ENCODE data around the gene CXCL12.

The CXCL12 gene

DNA sequence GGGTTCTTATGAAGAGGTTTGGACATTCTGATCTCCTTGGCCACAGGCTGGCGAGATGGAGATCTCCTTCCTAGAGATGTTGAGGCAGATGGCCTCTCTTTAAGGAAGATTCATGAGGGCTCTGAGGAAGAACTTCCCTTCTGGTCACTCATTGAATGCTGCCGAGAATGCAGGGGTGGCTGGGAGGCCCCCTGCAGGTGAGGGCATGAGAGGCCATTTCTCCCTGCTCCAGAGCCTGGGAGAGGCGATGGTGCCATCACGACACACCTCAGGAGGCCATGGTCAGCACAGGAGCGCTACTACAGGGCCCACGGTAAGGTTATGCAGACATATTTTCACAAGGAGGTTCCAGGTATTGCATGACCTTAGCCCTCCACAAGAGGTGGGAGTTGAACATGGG, 40.2 kb downstream of the CXCL12 start:
- no peak overlapping the region for H3K4me2 ChIP-seq (ENCODE audit: low read length)
- no peak overlapping the region for H3K9ac ChIP-seq (ENCODE audit: low read length)
- no peaks in the 10 kb centered on the region for H3K36me3 ChIP-seq (replicated peaks; ENCODE audit: low read depth, low read length)
- H2AFZ ChIP-seq (ENCODE audit: low read depth, low read length) = no peak overlapping the region
- no peak overlapping the region for H3K4me3 ChIP-seq (ENCODE audit: low read length)
- no peaks in the 10 kb centered on the region for H3K27me3 ChIP-seq (ENCODE audit: low read depth, low read length)
- peaks cover 4% of the 10 kb centered on the region; the same call in 1 of the 2 replicates for H3K4me1 ChIP-seq (ENCODE audit: low read length)
- H3K9me3 ChIP-seq (ENCODE audit: insufficient read depth, low read length) = no peaks in the 10 kb centered on the region
- H3K79me2 ChIP-seq (ENCODE audit: low read length) = no peaks in the 10 kb centered on the region
- no peak for TF ChIP-seq EZH2phosphoT487 (IDR thresholded peaks at IDR 0.05; ENCODE audit: low read depth)
- TF ChIP-seq, protein P1, sequence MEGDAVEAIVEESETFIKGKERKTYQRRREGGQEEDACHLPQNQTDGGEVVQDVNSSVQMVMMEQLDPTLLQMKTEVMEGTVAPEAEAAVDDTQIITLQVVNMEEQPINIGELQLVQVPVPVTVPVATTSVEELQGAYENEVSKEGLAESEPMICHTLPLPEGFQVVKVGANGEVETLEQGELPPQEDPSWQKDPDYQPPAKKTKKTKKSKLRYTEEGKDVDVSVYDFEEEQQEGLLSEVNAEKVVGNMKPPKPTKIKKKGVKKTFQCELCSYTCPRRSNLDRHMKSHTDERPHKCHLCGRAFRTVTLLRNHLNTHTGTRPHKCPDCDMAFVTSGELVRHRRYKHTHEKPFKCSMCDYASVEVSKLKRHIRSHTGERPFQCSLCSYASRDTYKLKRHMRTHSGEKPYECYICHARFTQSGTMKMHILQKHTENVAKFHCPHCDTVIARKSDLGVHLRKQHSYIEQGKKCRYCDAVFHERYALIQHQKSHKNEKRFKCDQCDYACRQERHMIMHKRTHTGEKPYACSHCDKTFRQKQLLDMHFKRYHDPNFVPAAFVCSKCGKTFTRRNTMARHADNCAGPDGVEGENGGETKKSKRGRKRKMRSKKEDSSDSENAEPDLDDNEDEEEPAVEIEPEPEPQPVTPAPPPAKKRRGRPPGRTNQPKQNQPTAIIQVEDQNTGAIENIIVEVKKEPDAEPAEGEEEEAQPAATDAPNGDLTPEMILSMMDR (IDR thresholded peaks at IDR 0.05; ENCODE audit: low read depth, low read length) = no peak
- H3K27ac ChIP-seq (ENCODE audit: low read length) = no peak overlapping the region
- H4K20me1 ChIP-seq (ENCODE audit: insufficient read depth, low read length) = no peaks in the 10 kb centered on the region

DNA sequence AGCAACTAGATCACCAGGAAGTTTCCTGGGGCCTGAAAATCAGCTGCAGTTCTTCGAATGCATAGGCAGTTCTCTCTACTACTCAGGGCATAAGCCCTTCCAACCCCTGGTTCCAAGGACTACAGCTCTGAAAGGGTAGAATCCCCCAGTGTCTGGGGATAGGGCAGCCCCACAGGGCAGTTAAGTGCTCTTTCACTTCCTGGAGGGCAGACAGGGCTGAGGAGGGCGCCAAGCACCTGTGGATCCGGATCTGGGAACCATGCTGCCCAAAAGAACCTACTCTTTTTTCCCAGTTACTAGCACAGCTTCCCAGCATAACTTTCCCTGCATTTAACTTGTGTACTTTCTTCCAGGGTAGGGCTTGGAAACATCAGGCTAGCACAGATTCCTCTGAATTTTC, 41.1 kb downstream of the CXCL12 start:
- no peaks in the 10 kb centered on the region for H3K27me3 ChIP-seq (ENCODE audit: low read depth, low read length)
- no peaks in the 10 kb centered on the region for H3K36me3 ChIP-seq (replicated peaks; ENCODE audit: low read depth, low read length)
- H4K20me1 ChIP-seq (ENCODE audit: insufficient read depth, low read length) = no peaks in the 10 kb centered on the region
- H3K79me2 ChIP-seq (ENCODE audit: low read length) = no peaks in the 10 kb centered on the region
- no peak overlapping the region for H3K27ac ChIP-seq (ENCODE audit: low read length)
- H3K4me3 ChIP-seq (ENCODE audit: low read length) = no peak overlapping the region
- TF ChIP-seq, protein P1 (IDR thresholded peaks at IDR 0.05; ENCODE audit: low read depth, low read length) = peak; percentile 11; the same call in 1 of the 2 replicates
- no peak for TF ChIP-seq EZH2phosphoT487 (IDR thresholded peaks at IDR 0.05; ENCODE audit: low read depth)
- no peaks in the 10 kb centered on the region for H3K9me3 ChIP-seq (ENCODE audit: insufficient read depth, low read length)
- no peak overlapping the region for H3K4me2 ChIP-seq (ENCODE audit: low read length)
- no peak overlapping the region for H3K9ac ChIP-seq (ENCODE audit: low read length)
- H2AFZ ChIP-seq (ENCODE audit: low read depth, low read length) = no peak overlapping the region
- H3K4me1 ChIP-seq (ENCODE audit: low read length) = peaks cover 4% of the 10 kb centered on the region; the same call in 1 of the 2 replicates

DNA sequence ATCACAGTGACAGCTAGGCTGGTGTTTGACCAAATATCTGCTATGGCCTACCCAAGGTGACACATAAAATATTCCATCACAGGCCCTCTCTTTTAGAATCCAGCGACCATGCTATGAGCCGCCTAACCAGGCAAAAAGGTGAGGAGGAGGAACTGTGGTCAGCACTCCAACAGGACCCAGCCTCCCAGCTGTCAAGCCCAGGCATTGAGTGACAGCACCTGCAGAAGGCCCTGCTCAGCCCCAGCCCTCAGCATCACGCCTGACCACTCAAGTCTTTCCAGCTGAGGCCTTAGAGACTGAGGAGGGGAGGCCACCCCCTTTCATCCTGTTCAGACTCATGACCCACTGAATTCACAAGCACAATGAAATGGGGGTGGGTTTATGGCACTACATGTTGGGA, 43.0 kb downstream of the CXCL12 start:
- H3K27ac ChIP-seq (ENCODE audit: low read length) = no peak overlapping the region
- H2AFZ ChIP-seq (ENCODE audit: low read depth, low read length) = no peak overlapping the region
- no peaks in the 10 kb centered on the region for H3K9me3 ChIP-seq (ENCODE audit: insufficient read depth, low read length)
- no peaks in the 10 kb centered on the region for H3K36me3 ChIP-seq (replicated peaks; ENCODE audit: low read depth, low read length)
- H3K9ac ChIP-seq (ENCODE audit: low read length) = no peak overlapping the region
- no peak for TF ChIP-seq EZH2phosphoT487 (IDR thresholded peaks at IDR 0.05; ENCODE audit: low read depth)
- TF ChIP-seq, protein P1 (IDR thresholded peaks at IDR 0.05; ENCODE audit: low read depth, low read length) = no peak
- H3K79me2 ChIP-seq (ENCODE audit: low read length) = no peaks in the 10 kb centered on the region
- H3K27me3 ChIP-seq (ENCODE audit: low read depth, low read length) = no peaks in the 10 kb centered on the region
- H3K4me3 ChIP-seq (ENCODE audit: low read length) = no peak overlapping the region
- H4K20me1 ChIP-seq (ENCODE audit: insufficient read depth, low read length) = no peaks in the 10 kb centered on the region
- H3K4me2 ChIP-seq (ENCODE audit: low read length) = no peak overlapping the region
- peaks cover 8% of the 10 kb centered on the region; the same call in 1 of the 2 replicates for H3K4me1 ChIP-seq (ENCODE audit: low read length)

DNA sequence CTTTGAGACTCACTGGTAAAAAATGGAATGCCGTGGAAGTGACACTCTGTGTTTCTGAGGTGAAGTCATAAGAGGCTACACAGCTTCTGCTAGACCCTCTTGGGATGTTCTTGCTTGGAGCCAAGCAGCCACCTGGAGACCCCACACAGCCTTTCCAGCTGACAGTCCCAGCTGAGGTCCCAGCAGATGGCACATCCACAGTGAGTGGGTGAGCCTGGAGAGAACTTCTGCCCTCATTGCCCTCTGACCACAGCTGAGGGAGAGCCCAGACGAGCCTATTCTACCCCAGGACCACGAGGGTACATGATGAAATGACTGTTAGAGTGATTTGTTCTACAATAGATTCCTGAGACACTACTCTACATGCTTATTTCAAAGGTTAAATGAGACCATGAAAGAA, 44.3 kb downstream of the CXCL12 start:
- no peaks in the 10 kb centered on the region for H3K79me2 ChIP-seq (ENCODE audit: low read length)
- H3K4me2 ChIP-seq (ENCODE audit: low read length) = no peak overlapping the region
- H3K9me3 ChIP-seq (ENCODE audit: insufficient read depth, low read length) = no peaks in the 10 kb centered on the region
- no peak overlapping the region for H2AFZ ChIP-seq (ENCODE audit: low read depth, low read length)
- H3K4me3 ChIP-seq (ENCODE audit: low read length) = no peak overlapping the region
- no peaks in the 10 kb centered on the region for H4K20me1 ChIP-seq (ENCODE audit: insufficient read depth, low read length)
- no peak overlapping the region for H3K9ac ChIP-seq (ENCODE audit: low read length)
- TF ChIP-seq, protein P1 (IDR thresholded peaks at IDR 0.05; ENCODE audit: low read depth, low read length) = no peak
- TF ChIP-seq EZH2phosphoT487 (IDR thresholded peaks at IDR 0.05; ENCODE audit: low read depth) = no peak
- H3K27me3 ChIP-seq (ENCODE audit: low read depth, low read length) = no peaks in the 10 kb centered on the region
- peaks cover 8% of the 10 kb centered on the region; the same call in 1 of the 2 replicates for H3K4me1 ChIP-seq (ENCODE audit: low read length)
- H3K36me3 ChIP-seq (replicated peaks; ENCODE audit: low read depth, low read length) = no peaks in the 10 kb centered on the region
- no peak overlapping the region for H3K27ac ChIP-seq (ENCODE audit: low read length)

Data from OCI-LY3 (cell line).